Stimulated activated naive CD8-positive, alpha-beta T cell treated with anti-CD3 and anti-CD28 coated beads, Interleukin-15, amount 100 ng/mL, for 72 hours (primary cell): ENCODE data around the gene CD164.
A peak's percentile ranks its signal among the peaks of the same experiment; 100 is the strongest.
"Not testable (repeated sequence)": the region's sequence is repeated elsewhere in the genome, so short reads cannot be mapped to it uniquely, and the experiment has no call there.

ENCODE experiments used
- ATAC-seq: fragments of 150-1000 bp; cut with Tn5 transposase; 2 replicates; pipeline ENCODE4 v1.10.0; 2021; ENCODE audit warnings: mild to moderate bottlenecking, moderate library complexity
- DNase-seq, 2 donors: peaks; one replicate each; pipeline ENCODE4 v3.0.0; 2021 to 2022
- H3K27ac Mint-ChIP-seq, 2 donors: one replicate each; pipeline ENCODE4 v1.8.0; 2022; ENCODE audit warnings: mild to moderate bottlenecking in 2 of 2, mixed read lengths in 2 of 2, moderate library complexity in 2 of 2
- H3K27me3 Mint-ChIP-seq: one replicate; pipeline ENCODE4 v1.8.0; 2022; ENCODE audit warnings: mixed read lengths
- H3K4me1 Mint-ChIP-seq: one replicate; pipeline ENCODE4 v1.8.0; 2022; ENCODE audit warnings: mild to moderate bottlenecking, mixed read lengths
- H3K4me3 Mint-ChIP-seq, 2 donors: one replicate each; pipeline ENCODE4 v1.8.0; 2022; ENCODE audit warnings: mild to moderate bottlenecking in 2 of 2, mixed read lengths in 2 of 2, moderate library complexity in 1 of 2
- H3K9me3 Mint-ChIP-seq, 2 donors: one replicate each; pipeline ENCODE4 v1.8.0; 2022; ENCODE audit warnings: mixed read lengths in 2 of 2

CD164 gene

DNA sequence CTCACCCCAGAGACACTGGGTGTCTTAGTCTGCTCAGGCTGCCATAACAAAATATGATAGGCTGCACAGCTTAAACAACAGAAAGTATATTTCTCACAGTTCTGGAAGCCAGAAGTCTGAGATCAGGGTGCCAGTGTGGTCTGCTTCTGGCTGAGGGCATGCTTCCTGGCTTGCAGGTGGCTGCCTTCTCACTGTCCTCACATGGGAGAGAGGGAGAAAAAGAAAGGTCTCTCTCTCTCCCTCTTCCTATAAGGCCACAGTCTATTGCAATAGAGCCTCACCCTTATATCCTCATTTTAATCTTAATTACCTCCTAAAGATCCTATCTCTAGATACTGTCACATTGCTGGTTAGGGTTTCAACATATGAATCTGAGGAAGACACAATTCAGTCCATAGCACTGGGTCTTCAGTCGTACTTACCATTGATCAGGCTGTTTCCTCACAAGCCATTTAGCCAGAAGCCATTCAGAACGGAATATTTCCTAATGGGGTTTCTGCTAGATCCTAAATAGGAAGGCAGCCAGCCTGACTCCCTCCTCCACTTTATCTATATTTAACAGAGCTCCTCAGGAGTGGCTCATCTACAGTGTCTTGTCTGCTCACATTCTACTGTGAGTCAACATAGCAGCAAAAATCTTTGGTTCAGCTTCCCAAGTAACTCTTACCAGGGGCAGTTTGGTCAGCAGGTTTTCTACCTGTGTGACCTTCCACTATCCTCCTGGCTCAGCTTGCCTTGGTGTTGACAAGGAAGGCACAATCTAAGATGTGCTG, 42.2 kb downstream of the CD164 start:
- Mint-ChIP-seq H3K4me1 (peaks cover 5% of the 10 kb centered on the region), H3K4me3 (no peak overlapping the region), H3K27me3 (no peaks in the 10 kb centered on the region), H3K9me3 (no peaks in the 10 kb centered on the region), H3K27ac (no peak overlapping the region)
- ATAC-seq = no peak
- DNase-seq = no peak

DNA sequence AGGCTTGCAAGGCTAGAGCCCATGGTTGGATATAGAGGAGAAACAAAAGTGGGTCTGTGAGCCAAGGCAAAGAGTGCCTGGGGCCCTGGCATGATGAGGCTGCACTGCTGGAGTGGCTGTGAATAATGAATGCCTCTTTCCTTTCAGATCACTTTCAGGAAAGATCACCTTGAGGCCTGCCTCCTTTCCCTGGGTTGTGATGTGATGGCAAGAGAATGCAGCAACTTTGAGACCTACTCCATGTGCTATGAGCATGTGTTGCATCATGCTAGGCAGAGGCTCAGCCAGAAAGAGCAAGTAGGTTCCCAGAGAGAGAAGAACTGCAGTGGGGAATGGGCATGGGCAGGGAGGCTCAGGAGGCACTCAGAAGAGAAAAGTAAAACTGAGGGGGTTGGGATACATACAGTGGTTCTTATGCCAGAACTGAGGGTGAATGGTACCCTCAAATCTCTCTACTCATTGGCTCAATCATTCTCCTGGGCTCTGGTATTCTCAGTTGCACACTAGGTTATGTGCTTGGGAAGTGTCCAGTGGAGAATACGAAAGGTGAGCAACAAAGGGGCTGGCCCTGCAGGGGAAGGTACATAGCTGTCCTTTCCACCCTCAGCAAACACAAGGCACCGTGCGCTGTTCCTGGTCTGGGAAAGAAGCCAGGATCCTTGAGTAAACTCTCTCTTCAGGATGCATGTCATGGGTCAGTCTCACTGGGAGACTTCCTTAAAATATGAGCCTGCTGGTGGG, 45.9 kb downstream of the CD164 start:
- Mint-ChIP-seq H3K4me1 (peaks cover 5% of the 10 kb centered on the region), H3K9me3 (no peaks in the 10 kb centered on the region), H3K27me3 (no peaks in the 10 kb centered on the region), H3K27ac (no peak overlapping the region), H3K4me3 (no peak overlapping the region)
- no peak for DNase-seq
- no peak for ATAC-seq

DNA sequence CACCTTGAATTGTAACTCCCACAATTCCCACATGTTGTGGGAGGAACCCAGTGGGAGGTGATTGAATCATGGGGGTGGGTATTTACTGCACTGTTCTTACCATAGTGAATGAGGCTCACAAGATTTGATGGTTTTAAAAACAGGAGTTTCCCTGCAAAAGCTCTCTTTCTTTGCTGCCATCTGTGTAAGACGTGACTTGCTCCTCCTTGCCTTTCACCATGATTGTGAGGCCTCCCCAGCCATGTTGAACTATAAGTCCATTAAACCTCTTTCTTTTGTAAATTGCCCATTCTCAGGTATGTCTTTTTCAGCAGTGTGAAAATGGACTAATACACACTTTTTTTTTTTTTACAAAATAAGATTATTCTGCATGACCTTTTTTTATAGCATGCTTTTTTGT, 48.4 kb downstream of the CD164 start:
- H3K4me3 Mint-ChIP-seq, H3K4me1 Mint-ChIP-seq, H3K27me3 Mint-ChIP-seq, H3K9me3 Mint-ChIP-seq, ATAC-seq, DNase-seq: not testable (repeated sequence)
- peak overlapping the region; percentile 53 to 56 for H3K27ac Mint-ChIP-seq

DNA sequence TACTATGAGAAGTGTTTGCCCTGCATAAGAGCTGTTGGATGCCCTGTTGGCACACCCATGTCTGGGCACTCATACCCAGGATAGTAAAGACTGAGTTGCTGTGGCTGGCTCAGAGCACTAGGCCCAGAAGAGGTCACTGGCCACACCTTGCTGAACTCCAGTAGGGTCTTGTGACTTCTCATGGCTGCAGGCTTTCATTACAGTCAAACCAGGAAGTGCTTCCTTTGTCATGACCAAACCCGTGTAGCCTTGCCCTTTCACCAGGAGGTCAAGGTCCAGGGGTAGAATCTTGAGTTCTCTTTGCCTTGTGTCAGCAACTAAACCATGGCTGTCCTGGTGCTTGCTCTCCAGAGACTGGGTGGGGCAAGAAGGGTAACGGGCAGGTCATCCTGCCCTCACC, 49.5 kb downstream of the CD164 start:
- no peak for DNase-seq
- no peaks in the 10 kb centered on the region for H3K9me3 Mint-ChIP-seq
- peaks cover 5% of the 10 kb centered on the region for H3K4me1 Mint-ChIP-seq
- no peak overlapping the region for H3K27ac Mint-ChIP-seq
- no peak for ATAC-seq
- no peaks in the 10 kb centered on the region for H3K27me3 Mint-ChIP-seq
- H3K4me3 Mint-ChIP-seq = no peak overlapping the region

DNA sequence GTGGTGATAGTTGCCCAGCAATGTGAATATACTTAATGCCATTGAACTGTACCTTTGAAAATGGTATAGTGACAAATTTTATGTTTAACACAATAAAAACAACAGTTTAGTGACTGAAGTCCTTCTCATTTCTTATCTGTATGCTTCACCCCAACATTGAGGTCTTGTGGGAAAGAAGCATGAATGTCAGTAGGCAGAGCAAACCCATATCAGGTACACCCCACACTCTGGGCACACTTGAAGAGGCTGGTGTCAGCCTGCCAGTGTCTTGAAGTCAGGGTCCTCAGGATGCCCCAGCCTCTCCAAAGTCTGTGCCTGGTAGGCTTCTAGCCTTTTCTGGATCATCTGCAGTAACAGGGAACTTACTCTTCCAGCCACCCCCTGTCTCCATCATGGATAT, 51.2 kb downstream of the CD164 start:
- Mint-ChIP-seq H3K9me3 (no peaks in the 10 kb centered on the region), H3K4me3 (no peak overlapping the region), H3K27ac (no peak overlapping the region), H3K4me1 (peaks cover under 1% of the 10 kb centered on the region), H3K27me3 (no peaks in the 10 kb centered on the region)
- DNase-seq (no peak), ATAC-seq (no peak)

DNA sequence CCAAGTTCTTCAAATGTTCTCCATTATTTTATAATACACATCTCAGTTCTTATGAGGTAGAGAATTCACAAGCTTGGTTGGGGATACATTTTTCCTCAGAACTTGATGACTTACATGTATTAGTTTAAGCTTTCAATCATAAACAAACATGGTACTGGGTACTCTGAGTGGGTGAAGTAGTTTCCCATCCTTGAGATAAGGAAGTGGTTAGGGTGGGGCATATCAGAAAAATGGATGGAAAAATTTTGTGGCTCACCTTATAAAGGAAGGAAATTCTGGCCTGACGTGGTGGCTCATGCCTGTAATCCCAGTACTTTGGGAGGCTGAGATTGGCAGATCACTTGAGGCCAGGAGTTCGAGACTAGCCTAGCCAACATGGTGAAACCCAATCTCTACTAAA, 52.0 kb downstream of the CD164 start:
- DNase-seq (no peak), ATAC-seq (no peak)
- Mint-ChIP-seq H3K27me3 (no peaks in the 10 kb centered on the region), H3K4me1 (no peaks in the 10 kb centered on the region), H3K9me3 (no peaks in the 10 kb centered on the region), H3K27ac (no peak overlapping the region), H3K4me3 (no peak overlapping the region)

DNA sequence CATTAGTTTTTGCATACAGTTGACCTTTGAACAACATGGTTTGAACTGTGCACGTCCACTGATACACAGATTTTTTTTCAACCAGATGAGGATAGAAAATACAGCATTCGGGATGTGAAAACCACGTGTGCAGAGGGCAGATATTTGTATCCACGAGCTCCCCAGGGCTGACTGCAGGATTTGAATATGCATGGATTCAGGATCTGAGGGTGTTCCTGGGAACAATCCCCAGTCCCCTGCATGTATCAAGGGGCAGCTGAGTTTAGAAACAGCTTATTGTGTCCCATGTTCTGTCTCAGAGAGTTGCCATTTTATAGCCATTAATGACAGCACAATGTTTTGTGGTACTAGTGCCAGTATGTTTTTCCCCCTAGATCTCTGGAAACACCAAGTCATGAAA, 53.6 kb downstream of the CD164 start:
- no peak overlapping the region for H3K27ac Mint-ChIP-seq
- H3K4me3 Mint-ChIP-seq = no peak overlapping the region
- H3K27me3 Mint-ChIP-seq = no peaks in the 10 kb centered on the region
- ATAC-seq = no peak
- no peak for DNase-seq
- no peaks in the 10 kb centered on the region for H3K9me3 Mint-ChIP-seq
- H3K4me1 Mint-ChIP-seq = no peaks in the 10 kb centered on the region

DNA sequence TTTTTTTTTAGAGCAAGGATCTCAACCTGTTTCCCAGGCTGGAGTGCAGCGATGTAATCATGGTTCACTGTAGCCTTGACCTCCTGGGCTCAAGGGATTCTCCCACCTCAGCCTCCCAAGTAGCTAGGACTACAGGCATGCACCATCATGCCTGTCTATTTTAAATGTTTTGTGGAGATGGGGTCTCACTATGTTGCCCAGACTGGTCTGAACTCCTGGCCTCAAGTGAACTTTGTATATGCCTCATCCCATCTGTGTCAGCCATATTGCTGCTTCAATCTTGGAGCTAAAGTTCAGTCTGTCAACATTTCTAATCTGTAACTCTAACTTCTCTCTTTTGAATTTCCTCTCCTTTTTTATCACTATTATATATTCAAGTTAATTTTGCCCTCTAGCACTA, 54.3 kb downstream of the CD164 start:
- no peak overlapping the region for H3K27ac Mint-ChIP-seq
- no peak overlapping the region for H3K4me3 Mint-ChIP-seq
- H3K27me3 Mint-ChIP-seq = no peaks in the 10 kb centered on the region
- no peak for DNase-seq
- no peaks in the 10 kb centered on the region for H3K9me3 Mint-ChIP-seq
- no peak for ATAC-seq
- H3K4me1 Mint-ChIP-seq = peaks cover 4% of the 10 kb centered on the region

DNA sequence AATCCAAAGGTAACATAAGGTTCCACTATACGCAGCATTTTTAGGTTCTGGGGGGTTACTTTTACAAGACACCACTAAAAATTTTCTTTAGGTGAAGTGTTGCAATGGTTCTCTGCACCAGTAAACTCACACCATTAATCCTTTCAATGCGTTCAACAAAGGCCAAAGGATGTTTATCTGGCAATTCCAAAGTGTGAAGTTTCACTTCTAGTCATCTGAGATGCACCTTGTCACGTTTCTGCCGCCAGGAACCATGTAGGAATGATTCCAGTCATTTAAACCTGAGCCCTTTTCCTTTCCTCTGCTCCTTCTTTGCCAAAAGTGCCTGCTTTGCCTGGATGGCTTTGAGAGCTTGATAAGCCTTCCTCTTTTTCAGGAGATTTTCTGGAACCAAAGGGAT, 54.8 kb downstream of the CD164 start:
- no peak for DNase-seq

DNA sequence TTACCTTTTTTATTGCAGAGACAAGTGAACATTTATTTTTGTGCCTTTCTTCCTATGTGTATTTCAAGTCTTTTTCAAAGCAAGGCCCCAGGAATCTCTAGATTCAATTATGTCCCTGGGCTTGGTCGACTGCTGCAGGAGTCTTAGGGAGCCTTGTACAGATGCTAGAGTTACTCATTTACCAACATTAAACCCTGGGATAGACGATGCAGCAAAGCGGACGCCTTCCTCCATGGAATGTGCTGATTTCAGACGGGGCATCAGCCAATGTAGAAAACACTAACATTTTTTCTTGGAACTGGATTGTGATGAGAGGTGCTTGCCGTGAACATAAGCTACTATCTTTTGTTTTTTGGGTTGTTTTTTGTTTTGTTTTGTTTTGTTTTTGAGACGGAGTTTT, 55.9 kb downstream of the CD164 start:
- Mint-ChIP-seq H3K9me3 (no peaks in the 10 kb centered on the region), H3K27ac (no peak overlapping the region), H3K4me3 (no peak overlapping the region), H3K4me1 (peaks cover 10% of the 10 kb centered on the region), H3K27me3 (no peaks in the 10 kb centered on the region)
- DNase-seq = no peak
- no peak for ATAC-seq

More for the DNA sequence above, 54.8 kb downstream of the CD164 start:
- no peaks in the 10 kb centered on the region for H3K9me3 Mint-ChIP-seq
- H3K27ac Mint-ChIP-seq = no peak overlapping the region
- no peak for ATAC-seq
- no peaks in the 10 kb centered on the region for H3K27me3 Mint-ChIP-seq
- no peak overlapping the region for H3K4me3 Mint-ChIP-seq
- peaks cover 9% of the 10 kb centered on the region for H3K4me1 Mint-ChIP-seq

DNA sequence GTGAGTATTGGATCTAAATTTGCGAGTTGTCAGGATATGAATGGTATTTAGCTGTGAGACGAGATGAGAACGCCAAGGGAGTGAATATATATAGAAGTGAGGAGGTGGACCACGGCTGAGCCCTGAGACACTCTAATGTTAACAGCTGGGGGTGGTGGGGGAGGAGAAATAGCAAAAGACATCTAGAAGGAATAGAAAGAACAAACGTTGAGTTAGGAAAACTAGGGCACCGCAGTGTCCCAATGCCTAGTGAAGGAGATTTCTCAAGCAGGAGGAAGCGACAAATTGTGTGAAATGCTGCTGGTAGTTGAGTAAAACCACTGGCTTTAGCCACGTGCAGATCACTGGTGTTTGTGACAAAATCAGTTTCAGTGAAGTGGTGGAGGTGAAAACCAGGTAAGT, 56.9 kb downstream of the CD164 start:
- Mint-ChIP-seq H3K4me3 (no peak overlapping the region), H3K27me3 (no peaks in the 10 kb centered on the region), H3K9me3 (no peaks in the 10 kb centered on the region), H3K27ac (no peak overlapping the region), H3K4me1 (peaks cover 10% of the 10 kb centered on the region)
- ATAC-seq = no peak
- DNase-seq = no peak

DNA sequence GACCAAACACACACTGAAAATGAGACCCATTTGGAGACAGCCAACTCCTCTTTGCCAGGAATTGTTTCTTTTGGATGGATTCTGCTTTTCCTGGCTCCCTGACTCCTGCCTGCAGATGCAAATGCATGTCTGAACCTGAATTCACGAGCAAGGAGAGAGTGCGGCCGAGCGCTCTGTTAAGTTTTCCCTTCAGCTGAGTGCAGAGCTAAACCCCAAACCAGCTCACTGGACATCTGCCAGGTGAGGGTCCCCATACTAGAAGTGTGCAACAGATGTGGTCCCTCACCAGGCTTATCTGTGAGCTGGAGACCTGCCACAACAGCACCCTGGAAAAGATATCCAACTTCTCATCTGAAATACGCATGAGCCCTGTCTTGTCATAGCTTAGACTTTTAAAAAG, 59.0 kb downstream of the CD164 start:
- DNase-seq (no peak), ATAC-seq (no peak)
- H3K9me3 Mint-ChIP-seq = no peaks in the 10 kb centered on the region
- H3K4me1 Mint-ChIP-seq = peaks cover 10% of the 10 kb centered on the region
- no peaks in the 10 kb centered on the region for H3K27me3 Mint-ChIP-seq
- H3K27ac Mint-ChIP-seq = no peak overlapping the region
- no peak overlapping the region for H3K4me3 Mint-ChIP-seq

DNA sequence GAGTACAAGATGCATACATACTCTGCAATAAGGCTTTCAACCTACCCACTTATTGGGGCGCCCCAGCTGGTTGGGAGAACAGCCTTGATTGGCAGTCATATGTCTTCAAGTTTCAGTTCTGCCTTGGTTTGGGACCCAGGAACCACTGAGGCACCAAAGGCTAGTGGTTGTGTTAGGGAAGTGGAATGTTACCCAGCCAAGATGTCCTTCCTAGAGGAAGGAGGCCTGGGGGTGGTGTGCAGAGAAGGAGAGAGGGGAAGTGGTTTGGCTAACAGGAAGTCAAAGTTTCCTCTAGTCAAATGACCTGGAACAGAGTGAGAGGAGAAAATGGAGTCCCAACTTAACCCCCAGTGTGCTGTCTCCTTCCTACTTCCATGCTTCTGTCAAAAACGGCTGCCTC, 59.4 kb downstream of the CD164 start:
- ATAC-seq (no peak), DNase-seq (no peak)
- Mint-ChIP-seq H3K4me3 (no peak overlapping the region), H3K9me3 (no peaks in the 10 kb centered on the region), H3K27me3 (no peaks in the 10 kb centered on the region), H3K27ac (peak overlapping the region in 1 of 2 donors; percentile 28), H3K4me1 (peaks cover 10% of the 10 kb centered on the region)

DNA sequence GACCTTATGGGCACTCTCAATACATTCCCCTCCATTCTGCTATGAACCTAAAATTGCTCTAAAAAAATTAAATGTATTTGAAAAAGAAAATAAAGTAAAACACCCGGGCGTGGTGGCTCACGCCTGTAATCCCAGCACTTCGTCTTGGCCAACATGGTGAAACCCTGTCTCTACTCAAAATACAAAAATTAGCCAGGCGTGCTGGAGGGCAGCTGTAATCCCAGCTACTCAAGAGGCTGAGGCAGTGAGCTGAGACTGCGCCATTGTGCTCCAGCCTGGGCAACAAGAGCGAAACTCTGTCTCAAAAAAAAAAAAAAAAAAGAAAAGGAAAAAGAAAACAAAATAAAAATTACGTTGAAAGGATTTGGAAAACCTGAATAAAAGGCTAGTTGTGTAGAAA, 60.5 kb downstream of the CD164 start:
- H3K27me3 Mint-ChIP-seq = no peaks in the 10 kb centered on the region
- DNase-seq (no peak), ATAC-seq (no peak)
- no peak overlapping the region for H3K27ac Mint-ChIP-seq
- no peaks in the 10 kb centered on the region for H3K9me3 Mint-ChIP-seq
- H3K4me3 Mint-ChIP-seq = no peak overlapping the region
- H3K4me1 Mint-ChIP-seq = peaks cover 10% of the 10 kb centered on the region

DNA sequence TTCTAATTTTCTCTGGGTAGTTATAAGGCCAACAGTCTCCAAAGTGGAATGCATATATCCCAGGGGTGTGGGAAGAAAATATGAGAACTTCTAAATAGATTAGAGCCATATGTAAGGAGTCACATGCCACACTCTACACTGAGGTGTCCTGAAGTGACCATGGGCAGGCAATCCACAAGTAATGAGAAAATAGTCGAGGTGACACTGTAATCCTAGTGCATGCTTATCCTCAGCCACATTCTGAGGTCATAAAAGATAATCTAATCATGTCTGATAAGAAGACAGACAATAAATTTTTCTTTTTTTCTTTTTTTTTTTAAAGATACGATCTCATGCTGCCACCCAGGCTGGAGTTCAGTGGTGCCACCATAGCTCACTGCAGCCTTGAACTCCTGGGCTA, 62.2 kb downstream of the CD164 start:
- H3K4me1 Mint-ChIP-seq = peaks cover 10% of the 10 kb centered on the region
- no peaks in the 10 kb centered on the region for H3K9me3 Mint-ChIP-seq
- no peak overlapping the region for H3K4me3 Mint-ChIP-seq
- H3K27me3 Mint-ChIP-seq = no peaks in the 10 kb centered on the region
- no peak for ATAC-seq
- H3K27ac Mint-ChIP-seq = no peak overlapping the region
- no peak for DNase-seq

DNA sequence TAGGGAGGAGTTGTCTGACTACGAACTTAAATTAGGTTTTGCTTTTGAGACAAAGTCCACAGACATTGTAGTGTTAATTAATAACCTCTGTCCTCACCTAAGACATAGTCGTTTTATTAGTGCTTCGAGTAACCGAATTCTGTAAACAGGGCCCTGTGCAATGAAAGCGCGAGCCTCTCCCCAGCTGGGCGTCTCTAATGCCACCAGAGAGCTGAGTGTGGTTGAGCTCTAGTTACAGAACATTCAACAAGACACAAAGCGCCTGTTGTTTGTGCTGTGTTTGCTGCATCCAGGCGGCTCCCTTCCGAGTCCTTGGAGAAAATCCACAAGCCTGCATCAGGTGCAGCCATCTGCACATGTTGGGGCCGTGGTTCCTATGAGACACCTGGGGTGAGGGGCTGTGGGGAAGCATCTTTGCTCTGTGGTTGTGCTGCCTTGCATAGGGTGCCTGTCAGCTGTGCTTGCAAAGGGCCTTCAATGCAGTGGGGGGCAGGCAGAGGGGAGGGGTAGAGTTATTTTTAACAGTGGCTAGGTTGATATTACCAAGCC, 63.9 kb downstream of the CD164 start:
- Mint-ChIP-seq H3K4me1 (peaks cover 10% of the 10 kb centered on the region), H3K9me3 (no peaks in the 10 kb centered on the region), H3K4me3 (no peak overlapping the region), H3K27ac (no peak overlapping the region), H3K27me3 (no peaks in the 10 kb centered on the region)
- DNase-seq (no peak), ATAC-seq (no peak)
